DND-41 (cell line): Measurements from ENCODE around the gene TBRG1.

ENCODE experiments used
- ATAC-seq: fragments of 200-7000 bp; cut with Tn5 transposase; 3 replicates; pipeline ENCODE4 v1.9.1; 2021; ENCODE audit warnings: low read depth; ENCODE audit not compliant: insufficient read depth
- DNase-seq: peaks from one replicate; pipeline ENCODE4 v3.0.0-alpha.2; 2020
- H2AFZ ChIP-seq: 2 replicates; pipeline ENCODE4 v1.6.0; 2012; ENCODE audit warnings: low read depth, low read length
- H3K27ac ChIP-seq: 2 replicates; pipeline ENCODE4 v1.5.1; 2012; ENCODE audit warnings: low read length, inconsistent platforms
- H3K27me3 ChIP-seq: fragments of 200-600 bp; sonication (generic); 2 replicates; pipeline ENCODE4 v1.6.0; 2012; ENCODE audit warnings: low read length, mild to moderate bottlenecking, inconsistent platforms; ENCODE audit not compliant: insufficient read depth, poor library complexity
- H3K36me3 ChIP-seq: 2 replicates; pipeline ENCODE4 v1.5.1; 2012; ENCODE audit warnings: low read length, inconsistent platforms; ENCODE audit not compliant: insufficient read depth
- H3K4me1 ChIP-seq: 2 replicates; pipeline ENCODE4 v1.5.1; 2012; ENCODE audit warnings: mild to moderate bottlenecking, low read length; ENCODE audit not compliant: insufficient read depth
- H3K4me2 ChIP-seq: 2 replicates; pipeline ENCODE4 v1.6.0; 2012; ENCODE audit warnings: mild to moderate bottlenecking, moderate library complexity, low read length, inconsistent platforms; ENCODE audit not compliant: insufficient read depth
- H3K4me3 ChIP-seq, 2 experiments: fragments of 200-600 bp in 1 of 2; shearing (Covaris generic) in 1 of 2; 2 replicates each; pipeline ENCODE4 v1.5.1; 2012 to 2016; ENCODE audit warnings: inconsistent platforms in 2 of 2, low read length in 2 of 2, mild to moderate bottlenecking in 2 of 2, low read depth in 1 of 2, moderate library complexity in 1 of 2
- H3K79me2 ChIP-seq: 2 replicates; pipeline ENCODE4 v1.6.0; 2012; ENCODE audit warnings: low read length, inconsistent platforms; ENCODE audit not compliant: insufficient read depth
- H3K9ac ChIP-seq: 2 replicates; pipeline ENCODE4 v1.6.0; 2012; ENCODE audit warnings: low read depth, mild to moderate bottlenecking, inconsistent platforms, low read length, moderate library complexity
- H3K9me3 ChIP-seq: 2 replicates; pipeline ENCODE4 v1.5.1; 2012; ENCODE audit warnings: low read length, moderate library complexity, mild to moderate bottlenecking, inconsistent platforms; ENCODE audit not compliant: insufficient read depth, severe bottlenecking
- H4K20me1 ChIP-seq: 2 replicates; pipeline ENCODE4 v1.6.0; 2012; ENCODE audit warnings: low read length; ENCODE audit not compliant: insufficient read depth
- CTCF ChIP-seq: IDR thresholded peaks from 2 replicates; pipeline ENCODE4 v1.5.1; 2012; ENCODE audit warnings: borderline replicate concordance, low read length, moderate library complexity, mild to moderate bottlenecking; ENCODE audit not compliant: poor library complexity, severe bottlenecking; ENCODE audit errors: extremely low read depth
- EZH2 ChIP-seq: IDR thresholded peaks from 3 replicates; pipeline ENCODE4 v1.6.1; 2012; ENCODE audit warnings: borderline replicate concordance, low read depth, mild to moderate bottlenecking, moderate library complexity, low read length, inconsistent platforms; ENCODE audit not compliant: severe bottlenecking

The TBRG1 gene

GRCh38 chr11:124657904-124658303 is 35.2 kb downstream of the TBRG1 start:
- no peak for TF ChIP-seq CTCF
- TF ChIP-seq EZH2: no peak
- Histone ChIP-seq H3K4me2 (no peak overlapping the region), H2AFZ (no peak overlapping the region), H4K20me1 (no peaks in the 10 kb centered on the region), H3K36me3 (no peaks in the 10 kb centered on the region), H3K27ac (no peak overlapping the region), H3K9ac (no peak overlapping the region), H3K79me2 (no peaks in the 10 kb centered on the region), H3K9me3 (no peaks in the 10 kb centered on the region), H3K27me3 (peaks cover 12% of the 10 kb centered on the region), H3K4me3 (no peak overlapping the region), H3K4me1 (no peaks in the 10 kb centered on the region)
- ATAC-seq (no peak), DNase-seq (no peak)

DNA sequence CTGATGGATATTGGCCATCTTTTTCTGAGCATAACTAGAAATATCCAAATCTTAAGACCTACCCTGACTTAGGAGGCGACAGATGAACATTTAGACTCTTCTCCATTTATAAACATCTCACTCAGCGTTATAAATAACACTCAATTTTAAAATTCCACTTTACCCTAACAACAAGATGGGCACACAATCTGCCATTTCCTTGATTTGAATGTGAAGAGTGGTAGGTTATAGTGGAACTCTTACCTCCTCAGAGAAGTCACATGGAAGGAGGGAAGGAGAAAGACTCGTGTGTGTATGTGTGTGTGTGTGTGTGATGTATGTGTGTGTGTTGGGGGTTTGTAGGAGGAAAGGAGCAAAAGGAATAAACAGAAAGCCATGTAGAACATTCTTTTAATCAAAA is 35.8 kb downstream of the TBRG1 start:
- Histone ChIP-seq H4K20me1 (no peaks in the 10 kb centered on the region), H3K27ac (no peak overlapping the region), H3K36me3 (no peaks in the 10 kb centered on the region), H3K4me3 (no peak overlapping the region), H3K79me2 (no peaks in the 10 kb centered on the region), H3K27me3 (peaks cover 12% of the 10 kb centered on the region), H3K9me3 (no peaks in the 10 kb centered on the region), H3K9ac (no peak overlapping the region), H3K4me2 (no peak overlapping the region), H3K4me1 (no peaks in the 10 kb centered on the region), H2AFZ (no peak overlapping the region)
- DNase-seq (no peak), ATAC-seq (no peak)
- TF ChIP-seq EZH2: no peak
- no peak for TF ChIP-seq CTCF

GRCh38 chr11:124658986-124659385 is 36.3 kb downstream of the TBRG1 start:
- Histone ChIP-seq H3K27ac (no peak overlapping the region), H3K4me3 (no peak overlapping the region), H3K9me3 (no peaks in the 10 kb centered on the region), H4K20me1 (no peaks in the 10 kb centered on the region), H3K4me1 (no peaks in the 10 kb centered on the region), H3K9ac (no peak overlapping the region), H3K36me3 (no peaks in the 10 kb centered on the region), H2AFZ (no peak overlapping the region), H3K79me2 (no peaks in the 10 kb centered on the region), H3K27me3 (peaks cover 12% of the 10 kb centered on the region), H3K4me2 (no peak overlapping the region)
- ATAC-seq: no peak
- no peak for DNase-seq
- TF ChIP-seq CTCF (no peak), EZH2 (no peak)

DNA sequence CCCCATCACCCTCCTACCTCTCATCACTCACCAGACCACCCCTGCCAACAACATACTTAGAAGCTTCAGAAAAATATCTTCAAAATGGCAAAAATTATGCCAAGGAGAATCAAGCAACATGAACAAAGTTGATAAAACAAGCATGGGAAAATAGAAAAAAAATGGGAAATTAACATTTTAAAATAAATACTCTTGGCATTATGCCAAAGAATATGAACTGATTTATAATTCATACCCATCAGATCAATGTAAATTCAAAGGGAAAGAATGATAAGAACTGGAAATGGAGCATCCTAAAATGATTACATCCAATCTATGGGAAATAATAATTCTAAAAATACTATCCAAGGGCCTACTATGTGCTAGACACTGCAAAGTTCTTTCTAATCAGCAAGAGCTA is 38.9 kb downstream of the TBRG1 start:
- Histone ChIP-seq H3K36me3 (no peaks in the 10 kb centered on the region), H3K9me3 (no peaks in the 10 kb centered on the region), H3K27me3 (peaks cover 14% of the 10 kb centered on the region), H3K9ac (no peak overlapping the region), H3K4me3 (no peak overlapping the region), H3K79me2 (no peaks in the 10 kb centered on the region), H4K20me1 (no peaks in the 10 kb centered on the region), H3K4me2 (no peak overlapping the region), H2AFZ (no peak overlapping the region), H3K4me1 (no peaks in the 10 kb centered on the region), H3K27ac (no peak overlapping the region)
- DNase-seq (no peak), ATAC-seq (no peak)
- TF ChIP-seq CTCF: no peak
- no peak for TF ChIP-seq EZH2
